Measurements from ENCODE around the gene ZNF225.
A peak's percentile ranks its signal among the peaks of the same experiment; 100 is the strongest.

- TF ChIP-seq CTCF (IDR thresholded peaks at IDR 0.05) (no peak), POLR2A (IDR thresholded peaks at IDR 0.05) (no peak), POLR2AphosphoS5 (IDR thresholded peaks at IDR 0.05; ENCODE audit: insufficient read depth in 1 of 2, low read depth in 1 of 2) (peak; percentile 64 to 93)
Measured at GRCh38 chr19:44093931-44094765, 19.1 kb upstream of the ZNF225 start, which contains the start of gene ZNF224.
